ENCODE results near the gene L1TD1.
"Not testable (repeated sequence)": the region's sequence is repeated elsewhere in the genome, so short reads cannot be mapped to it uniquely, and the experiment has no call there.

DNA sequence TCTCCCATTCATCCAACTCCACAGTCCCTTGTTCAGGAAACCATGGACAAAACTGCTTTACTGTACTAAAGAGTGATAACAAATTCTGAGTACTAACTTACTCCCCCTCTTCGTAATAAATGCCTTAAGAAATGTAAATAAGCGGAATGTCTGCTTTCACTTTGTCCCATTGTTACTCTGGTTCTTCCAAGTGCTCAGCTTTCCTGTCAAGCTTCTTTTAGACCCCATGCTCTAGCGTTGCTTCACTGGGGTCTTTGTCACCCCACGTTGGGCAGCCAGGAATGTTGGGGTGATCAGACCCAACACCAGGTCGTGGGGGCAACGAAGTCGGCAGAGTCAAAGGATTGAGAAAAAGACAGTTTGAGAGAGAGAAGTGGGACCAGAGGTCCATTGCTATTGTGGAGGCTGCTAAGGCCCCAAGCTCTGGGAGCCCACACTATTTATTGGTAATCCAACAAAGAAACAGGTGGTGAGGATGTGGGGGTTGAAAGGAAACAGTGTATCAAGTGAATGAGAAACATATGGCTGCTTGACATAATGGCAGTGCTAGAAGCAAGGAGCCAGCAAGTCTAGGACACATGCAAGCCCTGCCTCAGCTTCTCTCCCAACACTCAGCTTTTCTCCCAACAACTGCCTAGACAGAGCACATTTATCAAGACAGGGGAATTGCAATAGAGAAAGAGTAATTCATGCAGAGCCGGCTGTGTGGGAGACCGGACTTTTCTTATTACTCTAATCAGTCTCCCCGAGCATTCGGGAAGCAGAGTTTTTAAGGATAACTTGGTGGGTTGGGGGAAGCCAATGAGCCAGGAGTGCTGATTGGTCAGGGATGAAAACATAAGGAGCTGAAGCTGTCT lies 11.3 kb upstream of the L1TD1 start:
- TF ChIP-seq, protein P1, sequence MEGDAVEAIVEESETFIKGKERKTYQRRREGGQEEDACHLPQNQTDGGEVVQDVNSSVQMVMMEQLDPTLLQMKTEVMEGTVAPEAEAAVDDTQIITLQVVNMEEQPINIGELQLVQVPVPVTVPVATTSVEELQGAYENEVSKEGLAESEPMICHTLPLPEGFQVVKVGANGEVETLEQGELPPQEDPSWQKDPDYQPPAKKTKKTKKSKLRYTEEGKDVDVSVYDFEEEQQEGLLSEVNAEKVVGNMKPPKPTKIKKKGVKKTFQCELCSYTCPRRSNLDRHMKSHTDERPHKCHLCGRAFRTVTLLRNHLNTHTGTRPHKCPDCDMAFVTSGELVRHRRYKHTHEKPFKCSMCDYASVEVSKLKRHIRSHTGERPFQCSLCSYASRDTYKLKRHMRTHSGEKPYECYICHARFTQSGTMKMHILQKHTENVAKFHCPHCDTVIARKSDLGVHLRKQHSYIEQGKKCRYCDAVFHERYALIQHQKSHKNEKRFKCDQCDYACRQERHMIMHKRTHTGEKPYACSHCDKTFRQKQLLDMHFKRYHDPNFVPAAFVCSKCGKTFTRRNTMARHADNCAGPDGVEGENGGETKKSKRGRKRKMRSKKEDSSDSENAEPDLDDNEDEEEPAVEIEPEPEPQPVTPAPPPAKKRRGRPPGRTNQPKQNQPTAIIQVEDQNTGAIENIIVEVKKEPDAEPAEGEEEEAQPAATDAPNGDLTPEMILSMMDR (IDR thresholded peaks at IDR 0.05), result not testable (repeated sequence)
- not testable (repeated sequence) for TF ChIP-seq POLR2AphosphoS5, POLR2A (IDR thresholded peaks at IDR 0.05)

All from breast epithelium (tissue), 3 donors.